ENCODE results near the gene SELENBP1.
A peak's percentile ranks its signal among the peaks of the same experiment; 100 is the strongest.
"Not testable (repeated sequence)": the region's sequence is repeated elsewhere in the genome, so short reads cannot be mapped to it uniquely, and the experiment has no call there.

The SELENBP1 gene

DNA sequence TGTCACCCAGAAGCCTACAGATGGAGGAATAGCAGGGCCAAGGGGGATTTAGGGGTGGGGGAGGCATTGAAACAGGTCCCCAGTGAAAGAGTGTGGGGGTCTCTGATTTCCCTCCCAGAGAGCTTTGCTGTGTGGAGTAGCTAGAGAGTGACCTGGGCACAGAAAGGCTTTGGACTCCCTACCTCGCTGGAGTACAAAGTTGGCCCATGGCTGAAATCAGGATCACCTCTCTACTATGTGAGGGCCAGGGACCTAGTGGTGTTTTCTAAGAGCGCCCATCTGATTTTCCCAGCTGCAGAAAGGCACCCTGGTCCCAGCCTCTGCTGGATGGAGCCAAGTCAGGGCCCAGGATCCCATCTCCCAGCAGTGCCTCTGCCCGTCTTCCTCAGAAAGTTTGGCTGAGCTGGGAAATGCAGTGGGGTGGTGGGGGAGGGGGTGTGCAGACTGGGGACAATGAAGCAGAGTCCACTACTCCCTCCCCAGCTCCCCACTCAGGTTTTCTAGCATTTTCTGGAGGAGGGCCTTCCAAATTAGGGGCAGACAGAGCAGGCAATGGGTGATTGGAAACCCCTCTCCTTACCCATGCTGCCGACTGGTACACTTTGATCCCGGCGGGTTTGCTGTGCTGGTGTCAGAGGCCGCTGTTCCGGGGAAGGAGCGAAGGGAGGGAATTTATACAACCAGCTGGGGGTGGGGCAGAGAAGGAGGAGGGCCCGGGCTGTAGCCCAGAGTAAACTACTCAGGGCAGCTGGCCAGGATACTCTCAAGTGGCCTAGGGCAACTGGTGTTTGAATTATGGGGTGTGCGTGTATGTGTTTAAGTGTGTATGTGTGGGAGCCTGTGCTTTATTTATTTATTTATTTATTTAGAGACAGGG lies at the start of gene SELENBP1:
SELENBP1 (minus strand) TSS at position 648 of the 877 bp plus-strand sequence; CDS start at position 584, 64 bp downstream.
- no peak for DNase-seq (ENCODE audit: low read depth in 2 of 2)

DNA sequence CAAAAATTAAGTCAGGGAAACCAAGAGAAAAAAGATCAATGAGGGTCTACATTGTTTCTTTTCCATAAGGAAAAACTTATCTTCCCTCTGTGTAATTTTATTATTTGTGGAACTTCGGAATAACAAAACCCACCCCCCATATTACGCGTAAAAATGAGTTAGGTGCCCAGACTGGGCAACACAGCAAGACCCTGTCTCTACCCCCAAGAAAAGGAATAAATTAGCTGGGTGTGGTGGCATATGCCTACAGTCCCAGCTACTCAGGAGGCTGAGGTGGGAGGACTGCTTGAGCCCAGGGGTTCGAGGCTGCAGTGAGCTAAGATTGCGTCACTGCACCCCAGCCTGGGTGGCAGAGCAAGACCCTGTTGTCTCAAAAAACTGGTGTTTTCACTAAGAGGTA lies 47.3 kb upstream of the SELENBP1 start:
- no peak for DNase-seq (ENCODE audit: low read depth in 2 of 2)

DNA sequence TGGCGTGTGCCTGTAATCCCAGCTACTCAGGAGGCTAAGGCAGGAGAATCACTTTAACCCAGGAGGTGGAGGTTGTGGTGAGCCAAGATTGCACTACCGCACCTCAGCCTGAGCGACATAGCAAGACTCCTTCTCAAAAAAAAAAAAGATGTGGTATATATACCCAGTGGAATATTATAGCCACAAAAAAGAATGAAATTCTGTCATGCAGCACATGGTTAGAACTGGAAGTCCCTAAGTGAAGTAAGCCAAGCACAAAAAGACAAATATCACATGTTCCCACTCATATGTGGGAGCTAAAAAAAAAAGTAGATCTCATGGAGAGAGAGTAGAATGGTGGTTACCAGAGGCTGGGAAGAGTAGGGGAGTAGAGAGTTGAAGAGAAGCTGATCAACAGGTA lies 45.6 kb upstream of the SELENBP1 start:
- DNase-seq (ENCODE audit: low read depth in 2 of 2) = no peak

DNA sequence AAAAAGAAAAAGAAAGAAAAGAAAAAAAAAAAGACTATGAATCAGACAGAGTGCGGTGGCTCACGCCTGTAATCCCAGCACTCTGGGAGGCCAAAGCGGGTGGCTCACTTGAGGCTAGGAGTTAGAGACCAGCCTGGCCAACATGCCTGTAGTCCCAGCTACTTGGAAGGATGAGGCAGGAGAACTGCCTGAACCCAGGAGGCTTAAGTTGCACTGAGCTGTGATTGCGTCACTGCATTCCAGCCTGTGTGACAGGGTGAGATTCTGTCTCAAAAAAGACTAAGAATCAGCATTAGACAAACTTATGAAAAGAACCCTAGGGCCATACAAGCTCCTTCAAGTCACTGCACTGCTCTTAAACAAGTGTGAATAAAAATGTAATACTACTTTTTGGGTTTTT lies 43.7 kb upstream of the SELENBP1 start:
- DNase-seq (ENCODE audit: low read depth in 2 of 2) = no peak

DNA sequence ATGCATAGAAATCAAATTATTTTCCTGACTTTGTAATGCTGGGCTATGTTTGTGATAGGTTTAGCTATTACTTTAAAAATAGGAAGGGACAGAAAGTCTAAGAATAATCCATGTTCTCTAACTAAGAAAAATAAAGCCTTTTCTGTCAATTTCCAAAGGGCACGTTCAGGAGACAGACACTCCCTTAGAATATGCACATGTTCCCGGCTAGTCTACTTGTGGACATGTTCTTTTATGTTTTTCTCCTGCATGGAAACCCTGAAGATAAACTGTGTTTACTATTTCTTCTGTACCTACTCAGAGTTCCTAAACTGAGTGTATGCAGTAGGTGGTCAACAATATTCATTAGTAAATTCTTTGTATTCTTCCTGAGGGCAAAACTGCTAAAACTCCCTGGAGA lies 39.4 kb upstream of the SELENBP1 start:
- DNase-seq (ENCODE audit: low read depth in 2 of 2) = no peak

DNA sequence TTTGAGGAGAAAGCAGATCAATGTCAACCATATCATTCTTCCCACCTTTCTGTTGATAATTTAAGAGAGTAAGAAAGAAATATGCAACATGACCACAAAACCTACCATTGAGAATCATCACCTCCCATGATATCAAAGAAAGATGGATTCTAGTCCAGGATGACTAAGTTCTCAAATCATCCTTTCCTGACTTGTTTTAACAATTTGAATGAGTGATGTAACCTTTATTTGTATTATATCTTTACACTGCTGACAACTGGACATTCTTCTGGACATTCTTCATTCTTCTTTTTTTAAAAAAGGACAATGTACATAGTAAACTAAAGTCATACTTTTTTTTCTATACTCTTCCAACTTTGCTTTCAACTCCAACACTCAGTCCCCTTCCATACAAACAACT lies 36.4 kb upstream of the SELENBP1 start:
- no peak for DNase-seq (ENCODE audit: low read depth in 2 of 2)

DNA sequence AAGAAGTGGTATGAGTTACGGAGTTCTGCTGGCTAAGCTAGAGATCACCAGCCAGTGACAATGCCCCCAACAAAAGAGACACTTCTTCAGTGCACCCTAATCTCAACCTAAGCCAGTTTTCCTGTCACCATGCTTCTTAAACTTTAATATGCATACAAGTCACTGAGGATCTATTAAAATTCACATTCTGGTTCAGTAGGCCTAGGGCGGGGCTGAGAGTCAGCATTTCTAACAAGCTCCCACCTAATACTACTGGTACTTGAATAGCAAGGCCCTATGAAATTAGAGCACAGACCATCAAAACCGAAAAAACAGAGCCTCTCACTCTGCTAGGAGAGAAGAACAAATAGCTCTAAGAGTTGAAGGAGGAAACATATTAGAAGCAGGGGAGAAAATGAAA lies 34.8 kb upstream of the SELENBP1 start:
- no peak for DNase-seq (ENCODE audit: low read depth in 2 of 2)

DNA sequence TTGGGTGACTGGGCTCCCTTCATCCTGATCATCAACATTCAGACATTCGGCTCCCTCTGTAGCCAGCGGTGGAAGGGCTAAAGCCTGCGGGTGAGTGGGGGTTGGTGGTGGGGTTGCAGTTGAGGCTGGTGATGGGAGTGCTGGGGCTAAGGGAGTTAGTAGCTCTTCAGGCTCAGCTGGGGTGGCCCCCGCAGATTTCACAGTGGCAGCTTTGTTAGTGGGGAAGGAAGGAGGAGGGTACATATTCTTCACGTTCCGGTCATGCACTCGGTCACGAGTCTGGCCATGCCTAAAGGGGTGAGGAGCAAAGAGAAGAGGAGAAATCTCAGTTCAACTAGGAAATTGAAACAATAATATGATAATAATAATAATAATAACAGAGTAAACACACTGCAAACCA lies 33.7 kb upstream of the SELENBP1 start:
- DNase-seq (ENCODE audit: low read depth in 2 of 2) = no peak

DNA sequence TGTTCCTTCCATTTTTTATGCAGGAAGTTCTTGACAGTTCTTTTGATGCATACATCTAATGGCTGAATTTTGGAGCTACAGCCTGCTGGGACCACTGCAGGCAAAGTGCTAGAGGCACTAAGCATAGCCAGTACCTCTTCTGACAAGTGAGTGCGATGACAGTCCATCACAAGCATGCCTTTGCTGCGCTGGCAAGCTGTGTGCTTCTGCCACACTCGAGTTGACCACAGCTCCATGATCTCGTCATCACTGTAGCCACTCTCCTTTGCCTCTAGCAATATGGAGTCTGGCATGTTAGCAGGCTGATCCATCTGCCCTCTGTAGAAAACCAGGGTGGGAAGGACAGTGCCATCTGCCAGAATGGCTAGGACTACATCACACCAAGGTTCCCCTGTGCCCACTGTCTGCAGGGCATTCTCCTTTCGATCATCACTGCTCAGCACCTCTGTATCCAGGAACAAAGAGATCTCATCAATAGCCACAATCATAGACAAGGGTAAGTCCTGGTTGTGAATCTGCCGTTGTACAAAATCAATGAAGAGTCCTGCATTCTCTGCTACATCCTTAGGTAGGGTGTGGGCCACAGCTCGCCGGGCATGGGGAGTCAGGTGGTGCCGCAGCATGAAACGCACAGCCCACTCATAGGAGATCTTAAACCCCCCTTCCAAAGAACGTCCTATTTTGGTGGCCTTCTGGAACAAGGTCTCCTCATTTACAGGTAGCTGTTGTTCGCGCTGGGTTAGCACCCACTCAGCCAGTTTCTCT lies 32.9 kb upstream of the SELENBP1 start:
- DNase-seq (ENCODE audit: low read depth in 2 of 2) = no peak

DNA sequence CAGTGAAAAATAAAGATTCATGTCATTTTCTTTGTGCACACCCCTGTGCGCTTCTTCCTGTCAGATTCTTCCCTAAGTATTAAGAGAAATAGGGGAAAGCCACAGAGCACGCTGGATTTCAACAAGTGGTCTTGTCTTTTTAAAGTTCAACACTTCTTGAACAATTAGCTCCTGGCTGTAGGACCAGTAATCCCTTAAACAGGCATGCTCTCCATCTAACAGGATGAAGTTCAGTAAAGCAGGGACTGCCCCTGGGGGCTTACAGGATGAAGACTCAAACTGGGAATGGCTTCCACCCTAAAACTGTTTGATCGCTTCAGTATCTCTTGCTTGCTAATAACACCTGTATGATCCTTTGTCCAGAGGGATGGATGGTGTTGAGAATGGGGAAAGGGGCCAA lies 31.1 kb upstream of the SELENBP1 start:
- DNase-seq (ENCODE audit: low read depth in 2 of 2) = no peak

DNA sequence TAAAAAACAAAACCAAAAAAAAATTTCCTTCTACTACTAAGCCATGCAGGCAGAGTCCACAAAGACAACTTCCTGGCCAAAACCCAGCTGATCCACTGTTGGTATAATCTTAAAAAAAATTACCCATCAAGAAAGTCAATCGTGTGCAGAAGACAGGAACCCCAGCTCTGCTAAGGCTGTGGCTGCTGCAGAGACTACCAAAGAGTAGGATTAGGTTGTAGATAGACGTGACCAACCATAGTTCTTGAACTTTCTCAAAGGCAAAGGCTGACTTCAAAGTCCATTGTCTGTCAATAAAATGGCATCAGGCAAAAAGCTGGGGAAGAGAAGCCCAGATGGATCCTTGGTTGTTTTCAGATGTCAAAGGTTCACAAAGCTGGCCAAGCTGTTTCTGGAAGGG lies 30.3 kb upstream of the SELENBP1 start:
- DNase-seq (ENCODE audit: low read depth in 2 of 2) = no peak

DNA sequence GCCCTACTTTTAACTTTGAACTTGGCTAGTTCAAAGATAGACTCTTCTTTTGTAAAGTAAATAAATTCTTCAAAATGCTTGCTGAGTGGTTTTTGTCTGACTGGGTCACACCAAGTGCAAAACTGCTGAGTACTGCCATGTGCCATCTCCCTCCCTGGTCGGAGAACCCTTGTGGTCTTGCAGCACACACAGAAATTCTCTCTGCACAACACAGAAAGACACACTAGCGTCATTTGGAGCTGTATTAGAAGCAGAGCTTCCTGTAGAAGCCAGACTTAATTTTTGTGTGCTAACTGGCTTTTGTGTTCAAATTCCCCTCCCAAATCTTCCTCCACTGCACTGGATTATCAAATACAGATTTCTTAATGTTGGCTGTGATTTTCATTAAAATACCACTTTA lies 29.4 kb upstream of the SELENBP1 start:
- no peak for DNase-seq (ENCODE audit: low read depth in 2 of 2)

DNA sequence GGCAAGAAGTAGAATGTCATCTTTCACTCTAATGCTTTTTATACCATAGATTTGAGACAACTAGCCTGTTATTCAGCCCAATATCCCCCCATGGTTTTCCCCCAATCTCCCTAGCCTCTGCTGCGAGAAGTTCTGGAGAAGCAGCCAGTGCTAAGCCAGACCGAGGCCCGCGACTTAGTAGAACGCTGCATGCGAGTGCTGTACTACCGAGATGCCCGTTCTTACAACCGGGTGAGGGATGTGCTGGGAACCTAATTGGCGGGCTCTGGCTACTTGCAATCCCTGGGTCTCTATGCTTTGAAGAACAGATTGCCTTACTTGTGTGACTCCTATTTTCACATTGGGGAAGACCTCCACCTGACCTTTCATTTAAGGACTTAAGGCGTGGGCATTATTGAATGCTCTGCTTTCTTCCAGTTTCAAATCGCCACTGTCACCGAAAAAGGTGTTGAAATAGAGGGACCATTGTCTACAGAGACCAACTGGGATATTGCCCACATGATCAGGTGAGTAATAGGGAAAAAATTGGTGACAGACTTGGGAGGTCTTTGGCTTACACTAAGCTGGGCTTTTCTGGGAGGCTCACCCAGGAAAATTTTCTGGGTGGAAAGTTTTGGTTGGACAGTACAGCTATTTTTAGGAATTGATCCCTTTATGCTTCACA lies 28.8 kb upstream of the SELENBP1 start:
- DNase-seq (ENCODE audit: low read depth in 2 of 2) = no peak

DNA sequence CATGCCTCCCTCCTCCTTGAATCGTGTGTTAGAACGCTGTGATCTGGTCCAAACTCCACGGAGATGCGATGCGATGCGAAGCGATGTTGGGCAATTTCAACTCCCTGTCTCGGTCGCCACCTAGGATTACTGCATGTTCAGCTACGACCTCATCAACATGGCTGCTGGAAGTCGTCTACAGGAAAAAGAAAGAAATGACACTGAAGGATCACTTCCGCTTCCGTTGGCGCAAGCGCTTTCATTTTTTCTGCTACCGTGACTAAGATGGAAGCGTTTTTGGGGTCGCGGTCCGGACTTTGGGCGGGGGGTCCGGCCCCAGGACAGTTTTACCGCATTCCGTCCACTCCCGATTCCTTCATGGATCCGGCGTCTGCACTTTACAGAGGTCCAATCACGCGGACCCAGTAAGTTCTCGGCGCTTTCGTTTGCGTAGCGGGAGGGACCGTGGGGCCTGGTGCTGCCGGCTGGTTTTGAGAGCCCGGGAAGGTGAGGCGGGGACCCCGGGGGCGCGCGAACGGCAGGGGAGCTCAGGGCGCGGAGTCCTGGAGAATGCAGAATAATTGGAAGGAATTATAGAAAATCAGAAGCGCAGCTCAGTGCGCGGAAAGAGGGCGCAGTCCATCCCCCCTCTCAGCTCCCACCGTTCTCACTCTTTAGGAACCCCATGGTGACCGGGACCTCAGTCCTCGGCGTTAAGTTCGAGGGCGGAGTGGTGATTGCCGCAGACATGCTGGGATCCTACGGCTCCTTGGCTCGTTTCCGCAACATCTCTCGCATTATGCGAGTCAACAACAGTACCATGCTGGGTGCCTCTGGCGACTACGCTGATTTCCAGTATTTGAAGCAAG lies 27.0 kb upstream of the SELENBP1 start, which contains the start of gene PSMB4:
PSMB4 (plus strand) TSS at position 250 of the 848 bp plus-strand sequence; CDS start at position 265, 15 bp downstream.
- DNase-seq (ENCODE audit: low read depth in 2 of 2) = peak; percentile 48 to 71

DNA sequence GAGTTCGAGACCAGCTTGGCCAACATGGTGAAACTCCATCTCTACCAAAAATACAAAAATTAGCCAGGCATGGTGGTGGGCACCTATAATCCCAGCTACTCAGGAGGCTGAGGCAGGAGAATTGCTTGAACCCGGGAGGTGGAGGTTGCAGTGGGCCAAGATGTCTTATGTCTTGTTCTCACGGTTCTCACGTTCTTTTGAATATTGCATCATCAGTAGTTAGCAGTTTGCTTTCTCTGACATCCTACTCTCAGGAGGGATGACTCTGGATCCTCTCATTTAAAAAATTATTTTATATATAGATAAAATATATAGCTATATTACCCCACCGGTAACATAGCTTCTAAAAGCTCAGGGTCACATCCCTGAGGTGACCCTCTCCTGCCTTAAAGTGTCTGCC lies 23.8 kb upstream of the SELENBP1 start:
- not testable (repeated sequence) for DNase-seq (ENCODE audit: low read depth in 2 of 2)

DNA sequence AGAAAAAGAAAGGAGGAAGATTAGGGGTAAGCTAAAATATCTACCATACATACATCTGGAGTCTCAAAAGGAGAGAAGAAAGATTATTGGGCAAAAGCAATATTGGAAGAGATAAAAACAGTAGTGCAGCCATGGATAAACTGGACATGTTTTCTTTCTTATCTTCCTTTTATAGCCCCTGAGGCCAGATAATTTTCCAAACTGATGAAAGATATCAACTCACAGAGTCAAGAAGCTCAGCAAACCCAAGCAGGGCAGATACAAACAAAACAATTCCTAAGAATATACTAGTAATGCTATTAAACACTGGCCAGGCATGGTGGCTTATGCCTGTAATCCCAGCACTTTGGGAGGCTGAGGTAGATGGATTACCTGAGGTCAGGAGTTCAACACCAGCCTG lies 21.1 kb upstream of the SELENBP1 start:
- DNase-seq (ENCODE audit: low read depth in 2 of 2) = no peak

DNA sequence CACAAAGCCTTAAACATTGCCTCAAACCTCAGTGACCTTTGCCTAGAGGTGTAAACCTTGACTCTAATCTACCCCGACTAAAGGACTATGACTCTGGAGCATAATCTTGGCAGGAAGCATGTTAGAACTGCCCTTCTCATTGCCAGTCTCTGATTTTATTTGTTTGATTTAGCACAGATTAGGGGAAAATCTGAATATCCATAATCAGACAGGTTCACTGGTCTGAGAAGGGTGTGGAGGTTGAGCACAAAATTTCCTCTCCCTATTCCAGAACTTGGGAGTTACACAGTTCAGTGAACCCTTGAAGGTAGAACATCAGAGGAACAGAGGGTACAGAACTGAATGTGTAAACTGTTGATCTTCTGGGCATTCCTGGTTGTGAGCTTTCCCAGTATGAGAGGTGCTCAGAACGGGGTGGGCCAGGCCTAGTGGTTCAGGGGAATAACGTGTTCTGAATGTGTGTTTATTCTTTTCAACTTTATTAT lies 18.6 kb upstream of the SELENBP1 start:
- no peak for DNase-seq (ENCODE audit: low read depth in 2 of 2)

DNA sequence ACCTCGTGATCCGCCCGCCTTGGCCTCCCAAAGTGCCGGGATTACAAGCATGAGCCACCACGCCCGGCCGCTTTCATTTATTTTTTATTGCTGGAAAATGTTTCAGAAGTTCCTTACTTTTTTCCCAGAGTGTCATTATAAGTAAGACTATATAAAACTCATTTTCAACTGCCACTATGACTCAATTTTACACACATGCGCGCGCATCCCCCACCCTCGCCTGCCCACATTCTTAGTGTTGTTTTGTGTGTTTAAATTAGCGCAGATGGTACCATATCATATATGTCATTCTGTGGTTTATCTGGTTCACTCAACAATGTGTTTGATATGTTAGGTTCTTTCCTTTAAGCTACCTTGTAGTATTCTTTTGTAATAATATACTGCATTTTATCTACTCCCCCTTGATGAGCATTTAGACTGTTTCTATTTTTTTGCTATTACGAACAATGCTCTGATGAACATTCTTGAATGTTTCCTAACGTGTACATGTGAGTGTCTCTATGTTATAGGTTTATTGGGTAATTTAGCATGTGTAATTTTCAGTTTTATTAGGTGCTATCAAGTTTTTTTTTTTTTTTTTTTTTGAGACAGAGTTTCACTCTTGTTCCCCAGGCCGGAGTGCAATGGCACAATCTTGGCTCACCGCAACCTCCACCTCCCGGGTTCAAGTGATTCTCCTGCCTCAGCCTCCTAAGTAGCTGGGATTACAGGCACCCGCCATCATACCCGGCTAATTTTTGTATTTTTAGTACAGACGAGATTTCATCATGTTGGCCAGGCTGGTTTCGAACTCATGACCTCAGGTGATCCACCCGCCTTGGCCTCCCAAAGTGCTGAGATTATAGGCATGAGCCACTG lies 17.9 kb upstream of the SELENBP1 start:
- not testable (repeated sequence) for DNase-seq (ENCODE audit: low read depth in 2 of 2)

DNA sequence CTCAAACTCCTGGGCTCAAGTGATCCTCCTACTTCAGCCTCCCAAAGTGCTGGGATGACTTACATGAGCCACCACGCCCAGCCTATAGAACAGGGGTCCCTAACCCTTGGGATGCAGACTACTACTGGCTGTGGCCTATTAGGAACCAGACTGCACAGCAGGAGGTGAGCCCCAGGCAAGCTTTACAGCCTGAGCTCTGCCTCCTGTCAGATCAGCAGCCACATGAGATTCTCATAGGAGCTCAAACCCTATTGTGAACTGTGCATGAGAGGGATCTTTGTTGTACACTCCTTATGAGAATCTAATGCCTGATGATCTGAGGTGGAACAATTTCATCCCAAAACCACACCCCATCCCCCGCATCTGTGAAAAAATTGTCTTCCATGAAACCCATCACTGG lies 13.5 kb upstream of the SELENBP1 start:
- no peak for DNase-seq (ENCODE audit: low read depth in 2 of 2)

DNA sequence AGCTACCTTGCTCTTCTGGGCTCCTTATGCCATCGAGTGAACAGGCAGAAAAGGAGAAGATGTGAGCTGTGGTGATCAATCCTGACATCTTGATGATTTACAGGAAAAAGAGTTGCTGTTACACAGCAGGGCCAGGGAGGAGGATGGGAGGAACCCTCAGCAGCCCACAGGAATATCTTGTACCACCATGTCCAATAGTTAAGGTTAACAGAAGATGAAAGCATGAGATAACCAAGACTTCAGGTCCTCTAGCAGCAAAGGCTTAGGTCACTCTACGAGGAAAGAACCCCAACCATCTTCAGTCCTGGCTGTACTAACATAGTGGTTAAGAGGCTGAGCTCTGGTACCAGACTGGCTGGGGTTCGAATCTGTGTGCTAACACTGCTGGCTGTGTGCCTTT lies 12.1 kb upstream of the SELENBP1 start:
- no peak for DNase-seq (ENCODE audit: low read depth in 2 of 2)

Data from stimulated activated CD8-positive, alpha-beta memory T cell treated with anti-CD3 and anti-CD28 coated beads, Interleukin-2, amount 100 ng/mL, for 48 hours (primary cell).